Measurements from ENCODE around the gene UBA52.

UBA52 gene

GRCh38 chr19:18543814-18544475 lies 27.7 kb upstream of the UBA52 start:
- Histone ChIP-seq H3K27me3 (ENCODE audit: control insufficient read depth, low read length) (no peaks in the 10 kb centered on the region), H3K79me2 (ENCODE audit: control insufficient read depth, low read length) (peaks cover 13% of the 10 kb centered on the region), H3K9me3 (ENCODE audit: control insufficient read depth, insufficient read depth, low read length) (no peaks in the 10 kb centered on the region), H3K4me3 (ENCODE audit: low read length) (peak overlapping the region; percentile 89), H3K4me1 (ENCODE audit: control insufficient read depth, low read length) (peaks cover 20% of the 10 kb centered on the region), H3K9me2 (replicated peaks; ENCODE audit: control insufficient read depth, low read length) (no peaks in the 10 kb centered on the region), H3K27ac (ENCODE audit: low read depth, low read length) (no peak overlapping the region), H4K20me1 (ENCODE audit: control insufficient read depth, insufficient read depth, low read depth, low read length) (no peaks in the 10 kb centered on the region), H3K36me3 (ENCODE audit: control insufficient read depth, low read length) (peaks cover 27% of the 10 kb centered on the region), H3K4me2 (ENCODE audit: low read length) (peak overlapping the region; percentile 82), H3F3A (ENCODE audit: control insufficient read depth, insufficient read depth) (no peaks in the 10 kb centered on the region)
- TF ChIP-seq EZH2phosphoT487 (IDR thresholded peaks at IDR 0.05; ENCODE audit: borderline replicate concordance, low read length): no peak
- TF ChIP-seq, protein P1, sequence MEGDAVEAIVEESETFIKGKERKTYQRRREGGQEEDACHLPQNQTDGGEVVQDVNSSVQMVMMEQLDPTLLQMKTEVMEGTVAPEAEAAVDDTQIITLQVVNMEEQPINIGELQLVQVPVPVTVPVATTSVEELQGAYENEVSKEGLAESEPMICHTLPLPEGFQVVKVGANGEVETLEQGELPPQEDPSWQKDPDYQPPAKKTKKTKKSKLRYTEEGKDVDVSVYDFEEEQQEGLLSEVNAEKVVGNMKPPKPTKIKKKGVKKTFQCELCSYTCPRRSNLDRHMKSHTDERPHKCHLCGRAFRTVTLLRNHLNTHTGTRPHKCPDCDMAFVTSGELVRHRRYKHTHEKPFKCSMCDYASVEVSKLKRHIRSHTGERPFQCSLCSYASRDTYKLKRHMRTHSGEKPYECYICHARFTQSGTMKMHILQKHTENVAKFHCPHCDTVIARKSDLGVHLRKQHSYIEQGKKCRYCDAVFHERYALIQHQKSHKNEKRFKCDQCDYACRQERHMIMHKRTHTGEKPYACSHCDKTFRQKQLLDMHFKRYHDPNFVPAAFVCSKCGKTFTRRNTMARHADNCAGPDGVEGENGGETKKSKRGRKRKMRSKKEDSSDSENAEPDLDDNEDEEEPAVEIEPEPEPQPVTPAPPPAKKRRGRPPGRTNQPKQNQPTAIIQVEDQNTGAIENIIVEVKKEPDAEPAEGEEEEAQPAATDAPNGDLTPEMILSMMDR (IDR thresholded peaks at IDR 0.05; ENCODE audit: low read depth, low read length, poor library complexity, severe bottlenecking): no peak

DNA sequence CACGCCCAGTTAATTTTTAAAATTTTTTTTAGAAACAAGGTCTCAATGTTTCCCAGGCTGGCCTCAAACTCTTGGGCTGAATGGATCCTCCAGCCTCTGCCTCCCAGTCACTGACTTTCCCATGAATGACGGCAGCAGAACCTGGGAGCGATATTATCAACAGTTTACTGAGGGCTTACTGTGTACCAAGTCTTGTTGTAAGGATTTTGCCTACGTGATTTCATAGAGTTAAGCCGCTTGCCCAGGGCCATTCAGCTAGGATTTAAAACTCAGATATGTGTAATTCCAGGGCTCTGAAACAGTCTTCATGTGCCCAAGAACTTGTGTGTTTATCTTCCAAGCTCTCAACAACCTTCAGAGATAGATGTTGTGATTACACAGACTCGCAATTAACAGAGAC lies 20.0 kb upstream of the UBA52 start:
- Histone ChIP-seq H3K36me3 (ENCODE audit: control insufficient read depth, low read length) (no peaks in the 10 kb centered on the region), H3K4me3 (ENCODE audit: low read length) (no peak overlapping the region), H3K9me2 (replicated peaks; ENCODE audit: control insufficient read depth, low read length) (no peaks in the 10 kb centered on the region), H3F3A (ENCODE audit: control insufficient read depth, insufficient read depth) (peaks cover 3% of the 10 kb centered on the region; the same call in 1 of the 2 replicates), H3K9me3 (ENCODE audit: control insufficient read depth, insufficient read depth, low read length) (no peaks in the 10 kb centered on the region), H3K27ac (ENCODE audit: low read depth, low read length) (no peak overlapping the region), H4K20me1 (ENCODE audit: control insufficient read depth, insufficient read depth, low read depth, low read length) (no peaks in the 10 kb centered on the region), H3K4me1 (ENCODE audit: control insufficient read depth, low read length) (peaks cover under 1% of the 10 kb centered on the region; the same call in 1 of the 2 replicates), H3K79me2 (ENCODE audit: control insufficient read depth, low read length) (no peaks in the 10 kb centered on the region), H3K4me2 (ENCODE audit: low read length) (no peak overlapping the region), H3K27me3 (ENCODE audit: control insufficient read depth, low read length) (no peaks in the 10 kb centered on the region)
- TF ChIP-seq, protein P1 (IDR thresholded peaks at IDR 0.05; ENCODE audit: low read depth, low read length, poor library complexity, severe bottlenecking): no peak

GRCh38 chr19:18557411-18558201 lies 14.1 kb upstream of the UBA52 start, which contains the start of gene KXD1:
TSS of gene KXD1 (plus strand) at chr19:18557870. CDS start at chr19:18562057, 4,187 bp downstream.
- Histone ChIP-seq H3K79me2 (ENCODE audit: control insufficient read depth, low read length) (peaks cover 27% of the 10 kb centered on the region), H3K4me3 (ENCODE audit: low read length) (peak within 1 kb of the TSS; percentile 79), H3K27me3 (ENCODE audit: control insufficient read depth, low read length) (no peaks in the 10 kb centered on the region), H3K4me2 (ENCODE audit: low read length) (peak within 1 kb of the TSS; percentile 81), H3K27ac (ENCODE audit: low read depth, low read length) (peak within 1 kb of the TSS; percentile 27), H4K20me1 (ENCODE audit: control insufficient read depth, insufficient read depth, low read depth, low read length) (no peaks in the 10 kb centered on the region), H3K9me2 (replicated peaks; ENCODE audit: control insufficient read depth, low read length) (no peaks in the 10 kb centered on the region), H3K4me1 (ENCODE audit: control insufficient read depth, low read length) (peaks cover 20% of the 10 kb centered on the region), H3K36me3 (ENCODE audit: control insufficient read depth, low read length) (peaks cover 14% of the 10 kb centered on the region), H3F3A (ENCODE audit: control insufficient read depth, insufficient read depth) (no peaks in the 10 kb centered on the region), H3K9me3 (ENCODE audit: control insufficient read depth, insufficient read depth, low read length) (no peaks in the 10 kb centered on the region)
- TF ChIP-seq, protein P1 (IDR thresholded peaks at IDR 0.05; ENCODE audit: low read depth, low read length, poor library complexity, severe bottlenecking): no peak
- TF ChIP-seq EZH2phosphoT487 (IDR thresholded peaks at IDR 0.05; ENCODE audit: borderline replicate concordance, low read length): no peak
